Measurements from ENCODE around the gene DDX6.

GRCh38 chr11:118792570-118793124 lies 1.7 kb upstream of the DDX6 start:
- no peak for TF ChIP-seq EZH2phosphoT487 (IDR thresholded peaks at IDR 0.05; ENCODE audit: low read length)
- TF ChIP-seq, protein P1, sequence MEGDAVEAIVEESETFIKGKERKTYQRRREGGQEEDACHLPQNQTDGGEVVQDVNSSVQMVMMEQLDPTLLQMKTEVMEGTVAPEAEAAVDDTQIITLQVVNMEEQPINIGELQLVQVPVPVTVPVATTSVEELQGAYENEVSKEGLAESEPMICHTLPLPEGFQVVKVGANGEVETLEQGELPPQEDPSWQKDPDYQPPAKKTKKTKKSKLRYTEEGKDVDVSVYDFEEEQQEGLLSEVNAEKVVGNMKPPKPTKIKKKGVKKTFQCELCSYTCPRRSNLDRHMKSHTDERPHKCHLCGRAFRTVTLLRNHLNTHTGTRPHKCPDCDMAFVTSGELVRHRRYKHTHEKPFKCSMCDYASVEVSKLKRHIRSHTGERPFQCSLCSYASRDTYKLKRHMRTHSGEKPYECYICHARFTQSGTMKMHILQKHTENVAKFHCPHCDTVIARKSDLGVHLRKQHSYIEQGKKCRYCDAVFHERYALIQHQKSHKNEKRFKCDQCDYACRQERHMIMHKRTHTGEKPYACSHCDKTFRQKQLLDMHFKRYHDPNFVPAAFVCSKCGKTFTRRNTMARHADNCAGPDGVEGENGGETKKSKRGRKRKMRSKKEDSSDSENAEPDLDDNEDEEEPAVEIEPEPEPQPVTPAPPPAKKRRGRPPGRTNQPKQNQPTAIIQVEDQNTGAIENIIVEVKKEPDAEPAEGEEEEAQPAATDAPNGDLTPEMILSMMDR (IDR thresholded peaks at IDR 0.05; ENCODE audit: low read length): no peak

Data from MM.1S (cell line).